ENCODE results near the gene PIGW. TPM values are rescaled to one million over a fixed set of nuclear protein-coding genes. Genes with fewer than 3 reads are reported as not detected.

PIGW gene
- total and polyA plus RNA-seq, 2 donors from 2014 or later, result 4.7 to 11.1 TPM

DNA sequence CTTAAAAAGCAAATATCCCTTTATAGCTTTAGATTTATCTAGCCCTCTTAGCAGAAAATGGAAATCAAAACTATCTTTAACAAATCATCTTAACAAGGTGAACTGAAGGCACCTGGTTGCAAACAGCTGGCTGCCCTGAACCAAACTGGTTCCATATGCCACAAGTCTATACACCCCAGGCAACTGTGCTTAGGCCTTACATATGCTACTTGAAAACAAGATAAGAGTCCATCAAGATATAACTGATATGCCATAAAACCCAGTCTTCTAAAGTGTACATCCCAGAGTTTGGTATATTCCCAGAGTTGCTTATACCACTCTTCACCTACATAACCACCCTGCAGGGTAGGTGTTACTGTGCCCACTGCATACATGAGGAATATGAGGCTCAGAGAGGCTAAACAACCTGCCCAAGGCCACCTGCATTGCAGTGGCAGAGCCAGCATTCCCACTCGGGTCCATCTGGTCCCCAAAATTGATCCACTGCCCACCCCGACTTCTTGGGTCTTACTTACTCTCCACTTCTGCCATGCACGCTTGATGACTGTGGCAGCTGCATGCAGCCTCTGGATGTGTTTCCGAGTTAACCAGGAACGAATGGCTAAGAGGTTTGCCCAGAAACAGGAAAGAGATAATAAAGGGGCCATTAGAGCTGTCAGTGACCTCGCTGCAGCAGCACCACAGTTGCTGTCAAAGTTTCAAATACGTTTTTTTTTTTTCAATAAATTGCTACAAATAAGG is 36.1 kb upstream of the PIGW start:
- no peaks in the 10 kb centered on the region for H3K9me3 ChIP-seq (ENCODE audit: control insufficient read depth in 2 of 3, insufficient read depth in 1 of 3, low read length in 3 of 3)
- intact Hi-C loops (cut with DNase I), result no loop called here
- H3K27me3 ChIP-seq (ENCODE audit: control insufficient read depth, insufficient read depth, low read length), result no peaks in the 10 kb centered on the region
- no peak overlapping the region for H3K9ac ChIP-seq (ENCODE audit: low read length in 3 of 3)
- no peak overlapping the region for H3K4me3 ChIP-seq (ENCODE audit: low read length in 3 of 3)
- FAIRE-seq (no peak), DNase-seq (peak in 2 of 5 donors; percentile 21 to 34)
- no peak overlapping the region for H3K27ac ChIP-seq (ENCODE audit: low read depth in 2 of 2, low read length in 2 of 2)
- H3K36me3 ChIP-seq (ENCODE audit: control insufficient read depth in 2 of 3, insufficient read depth in 3 of 3, low read length in 3 of 3), result peaks cover 7 to 52% (median 47%) of the 10 kb centered on the region in 3 donors
- TF ChIP-seq CTCF (IDR thresholded peaks at IDR 0.05; ENCODE audit: borderline replicate concordance, extremely low read depth, insufficient read depth), result no peak
- no peaks in the 10 kb centered on the region for H3K4me1 ChIP-seq (ENCODE audit: control insufficient read depth in 2 of 3, insufficient read depth in 2 of 3, low read depth in 1 of 3, low read length in 3 of 3)

GRCh38 chr17:36500745-36501225 is 34.0 kb upstream of the PIGW start:
- peak in 2 of 5 donors; percentile 33 to 48 for DNase-seq
- FAIRE-seq, result no peak
- no peak overlapping the region for H3K9ac ChIP-seq (ENCODE audit: low read length in 3 of 3)
- H3K36me3 ChIP-seq (ENCODE audit: control insufficient read depth in 2 of 3, insufficient read depth in 3 of 3, low read length in 3 of 3), result peaks cover 5 to 45% (median 38%) of the 10 kb centered on the region in 3 donors
- no peak overlapping the region for H3K27ac ChIP-seq (ENCODE audit: low read depth in 2 of 2, low read length in 2 of 2)
- no peak overlapping the region for H3K4me3 ChIP-seq (ENCODE audit: low read length in 3 of 3)
- no peaks in the 10 kb centered on the region for H3K27me3 ChIP-seq (ENCODE audit: control insufficient read depth, insufficient read depth, low read length)
- intact Hi-C loops (cut with DNase I), result no loop called here
- no peak for TF ChIP-seq CTCF (IDR thresholded peaks at IDR 0.05; ENCODE audit: borderline replicate concordance, extremely low read depth, insufficient read depth)
- no peaks in the 10 kb centered on the region for H3K9me3 ChIP-seq (ENCODE audit: control insufficient read depth in 2 of 3, insufficient read depth in 1 of 3, low read length in 3 of 3)
- no peaks in the 10 kb centered on the region for H3K4me1 ChIP-seq (ENCODE audit: control insufficient read depth in 2 of 3, insufficient read depth in 2 of 3, low read depth in 1 of 3, low read length in 3 of 3)

GRCh38 chr17:36501351-36501750 is 33.4 kb upstream of the PIGW start:
- no peak for TF ChIP-seq CTCF (IDR thresholded peaks at IDR 0.05; ENCODE audit: borderline replicate concordance, extremely low read depth, insufficient read depth)
- H3K27ac ChIP-seq (ENCODE audit: low read depth in 2 of 2, low read length in 2 of 2), result no peak overlapping the region
- FAIRE-seq (no peak), DNase-seq (peak in 1 of 5 donors; percentile 39)
- peaks cover 0 to 45% (median 36%) of the 10 kb centered on the region in 3 donors for H3K36me3 ChIP-seq (ENCODE audit: control insufficient read depth in 2 of 3, insufficient read depth in 3 of 3, low read length in 3 of 3)
- intact Hi-C loops (cut with DNase I), result no loop called here
- H3K9me3 ChIP-seq (ENCODE audit: control insufficient read depth in 2 of 3, insufficient read depth in 1 of 3, low read length in 3 of 3), result no peaks in the 10 kb centered on the region
- H3K27me3 ChIP-seq (ENCODE audit: control insufficient read depth, insufficient read depth, low read length), result no peaks in the 10 kb centered on the region
- H3K4me3 ChIP-seq (ENCODE audit: low read length in 3 of 3), result no peak overlapping the region
- no peaks in the 10 kb centered on the region for H3K4me1 ChIP-seq (ENCODE audit: control insufficient read depth in 2 of 3, insufficient read depth in 2 of 3, low read depth in 1 of 3, low read length in 3 of 3)
- H3K9ac ChIP-seq (ENCODE audit: low read length in 3 of 3), result no peak overlapping the region
